Transverse colon (tissue), 4 donors: ENCODE results near the gene IYD. TPM values are rescaled to one million over a fixed set of nuclear protein-coding genes. Genes with fewer than 3 reads are reported as not detected.

Experiments
- DNase-seq: peaks from one replicate; pipeline ENCODE4 v3.0.0-alpha.2; 2019
- H3K27ac ChIP-seq, 4 donors: fragments of 200-600 bp; sonication (generic); 2 replicates each; pipeline ENCODE4 v1.5.1; 2016 to 2018; ENCODE audit warnings: inconsistent platforms in 4 of 4
- H3K27me3 ChIP-seq: fragments of 200-600 bp; sonication (generic); 2 replicates; pipeline ENCODE4 v1.5.1; 2017; ENCODE audit warnings: inconsistent platforms
- H3K36me3 ChIP-seq, 4 donors: fragments of 200-600 bp; sonication (generic); 2 replicates each; pipeline ENCODE4 v1.5.1; 2017 to 2019; ENCODE audit warnings: inconsistent platforms in 4 of 4
- H3K4me1 ChIP-seq, 4 donors: fragments of 200-600 bp; sonication (generic); 2 replicates each; pipeline ENCODE4 v1.5.1; 2017 to 2020; ENCODE audit warnings: inconsistent platforms in 4 of 4
- H3K4me3 ChIP-seq, 4 donors: fragments of 200-600 bp; sonication (generic); 1 replicate in 1 of 4; 2 replicates in 3 of 4; pipeline versions ENCODE4 v1.5.1 to v1.6.1; 2017 to 2019; ENCODE audit warnings: inconsistent platforms in 4 of 4
- H3K9me3 ChIP-seq, 2 donors: fragments of 200-600 bp; sonication (generic); 2 replicates each; pipeline ENCODE4 v1.5.1; 2017 to 2019; ENCODE audit warnings: inconsistent platforms in 2 of 2
- EP300 ChIP-seq: sonication (generic); formaldehyde crosslinking; IDR thresholded peaks from one replicate; pipeline ENCODE4 v1.6.1; 2017; ENCODE audit warnings: antibody characterized with exemption, low read depth
- POLR2A ChIP-seq: fragments of 450-650 bp; IDR thresholded peaks from one replicate; pipeline ENCODE4 v1.6.1; 2016; ENCODE audit warnings: antibody characterized with exemption, mild to moderate bottlenecking, moderate library complexity
- POLR2AphosphoS5 ChIP-seq, 3 donors: sonication (generic); formaldehyde crosslinking; IDR thresholded peaks; one replicate each; pipeline ENCODE4 v1.6.1; 2016; ENCODE audit warnings: antibody characterized with exemption in 3 of 3
- WGBS, 2 donors: methylation state at CpG; one replicate each; pipeline ENCODE4 v1.1.5; 2018; ENCODE audit warnings: low coverage in 1 of 2; 5-methylcytosine and 5-hydroxymethylcytosine counted together
- in situ Hi-C, 4 donors: fragments of 200-750 bp; cut with MboI; loops; one replicate each; pipeline versions ENCODE4 v1.15.0 to v1.15.1; 2017; ENCODE audit warnings: low sequenced_read_pairs in 3 of 4, low pct_ligation_motif_present in 1 of 4, low pct_unique_long_range_greater_than_20kb in 1 of 4
- intact Hi-C: fragments of 100-400 bp; cut with DNase I; formaldehyde crosslinking; loops from one replicate; pipeline ENCODE4 v1.15.1; 2023; ENCODE audit warnings: low total_unique reads
- total RNA-seq, 4 donors: library from RNA; depleted of rRNA; stranded (reverse); fragments of >200 nt; gene quantifications; one replicate each; pipeline ENCODE4 v1.1.0, GENCODE V29; 2016
- TF ChIP-seq, protein P1 (sequence below), 5 experiments: fragments of 200-600 bp in 3 of 5; fragments of 450-650 bp in 2 of 5; sonication (generic) in 3 of 5; IDR thresholded peaks; 1 replicate in 2 of 5; 2 replicates in 3 of 5; pipeline ENCODE4 v1.5.1; 2016 to 2017; ENCODE audit warnings: antibody characterized with exemption in 5 of 5, inconsistent platforms in 3 of 5, mild to moderate bottlenecking in 2 of 5, moderate library complexity in 1 of 5

The IYD gene
- total RNA-seq, 4 donors from 2014 or later, result 8.4 to 16.7 (median 12.3) TPM

GRCh38 chr6:150413198-150413597, 44.4 kb downstream of the IYD start:
- Histone ChIP-seq H3K9me3 (no peaks in the 10 kb centered on the region), H3K27ac (no peak overlapping the region), H3K36me3 (no peaks in the 10 kb centered on the region), H3K4me1 (peaks cover 5 to 19% (median 7%) of the 10 kb centered on the region in 4 donors), H3K4me3 (no peak overlapping the region), H3K27me3 (no peaks in the 10 kb centered on the region)
- TF ChIP-seq POLR2AphosphoS5 (IDR thresholded peaks at IDR 0.05) (no peak), POLR2A (no peak), EP300 (no peak)
- TF ChIP-seq, protein P1, sequence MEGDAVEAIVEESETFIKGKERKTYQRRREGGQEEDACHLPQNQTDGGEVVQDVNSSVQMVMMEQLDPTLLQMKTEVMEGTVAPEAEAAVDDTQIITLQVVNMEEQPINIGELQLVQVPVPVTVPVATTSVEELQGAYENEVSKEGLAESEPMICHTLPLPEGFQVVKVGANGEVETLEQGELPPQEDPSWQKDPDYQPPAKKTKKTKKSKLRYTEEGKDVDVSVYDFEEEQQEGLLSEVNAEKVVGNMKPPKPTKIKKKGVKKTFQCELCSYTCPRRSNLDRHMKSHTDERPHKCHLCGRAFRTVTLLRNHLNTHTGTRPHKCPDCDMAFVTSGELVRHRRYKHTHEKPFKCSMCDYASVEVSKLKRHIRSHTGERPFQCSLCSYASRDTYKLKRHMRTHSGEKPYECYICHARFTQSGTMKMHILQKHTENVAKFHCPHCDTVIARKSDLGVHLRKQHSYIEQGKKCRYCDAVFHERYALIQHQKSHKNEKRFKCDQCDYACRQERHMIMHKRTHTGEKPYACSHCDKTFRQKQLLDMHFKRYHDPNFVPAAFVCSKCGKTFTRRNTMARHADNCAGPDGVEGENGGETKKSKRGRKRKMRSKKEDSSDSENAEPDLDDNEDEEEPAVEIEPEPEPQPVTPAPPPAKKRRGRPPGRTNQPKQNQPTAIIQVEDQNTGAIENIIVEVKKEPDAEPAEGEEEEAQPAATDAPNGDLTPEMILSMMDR (IDR thresholded peaks at IDR 0.05), result no peak
- in situ Hi-C loops, result loop anchor here in 2 of 4 donors (5.0 to 25.0 kb wide), 2 partner anchors 399 to 924 kb away; no protein-coding TSS in a partner anchor
- intact Hi-C loops, result no loop called here
- WGBS, 2 donors, result 41 to 50% methylated on average over 4 of the region's 4 CpGs
- no peak for DNase-seq

- Histone ChIP-seq H3K4me3 (no peak overlapping the region), H3K9me3 (no peaks in the 10 kb centered on the region), H3K27ac (no peak overlapping the region), H3K27me3 (no peaks in the 10 kb centered on the region), H3K4me1 (peaks cover 5 to 24% (median 9%) of the 10 kb centered on the region in 4 donors), H3K36me3 (no peaks in the 10 kb centered on the region)
- DNase-seq, result no peak
- WGBS, 2 donors, result 66 to 69% methylated on average over 2 to 3 of the region's 3 CpGs
- intact Hi-C loops (no loop called here), in situ Hi-C loops (loop anchor here in 2 of 4 donors (5.0 to 25.0 kb wide), 2 partner anchors 398 to 923 kb away; no protein-coding TSS in a partner anchor)
- TF ChIP-seq POLR2A, result no peak
- TF ChIP-seq EP300, result no peak
- TF ChIP-seq, protein P1 (IDR thresholded peaks at IDR 0.05), result no peak
- no peak for TF ChIP-seq POLR2AphosphoS5 (IDR thresholded peaks at IDR 0.05)
Observed at GRCh38 chr6:150413781-150414281, 45.0 kb downstream of the IYD start.

DNA sequence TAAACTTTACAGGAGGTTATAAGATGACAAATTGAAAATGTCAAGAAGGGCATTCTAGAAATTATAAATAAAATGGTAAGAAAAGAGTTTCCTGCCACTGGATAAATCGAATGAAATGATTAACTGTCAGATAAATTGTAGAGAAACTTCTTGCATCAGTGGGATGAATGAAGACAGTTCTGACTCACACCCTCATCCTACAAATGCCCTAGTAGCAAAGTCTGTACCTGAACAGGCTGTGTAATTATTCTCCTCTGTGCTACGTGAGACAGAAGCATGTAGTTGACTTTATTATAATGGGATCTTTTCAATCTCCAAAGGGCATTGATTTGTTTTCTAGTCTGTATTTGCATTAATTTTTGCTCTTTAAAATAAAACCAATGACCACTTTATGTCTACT, 47.3 kb downstream of the IYD start:
- no peak overlapping the region for H3K27ac ChIP-seq
- no peak for DNase-seq
- intact Hi-C loops (no loop called here), in situ Hi-C loops (loop anchor here in 3 of 4 donors (5.0 to 25.0 kb wide), 3 partner anchors 181 to 921 kb away; partner anchors contain the start of gene PLEKHG1 (in 1 of the 3))
- H3K9me3 ChIP-seq, result no peaks in the 10 kb centered on the region
- H3K27me3 ChIP-seq, result no peaks in the 10 kb centered on the region
- TF ChIP-seq POLR2AphosphoS5 (IDR thresholded peaks at IDR 0.05), result no peak
- no peak for TF ChIP-seq EP300
- TF ChIP-seq, protein P1 (IDR thresholded peaks at IDR 0.05), result no peak
- TF ChIP-seq POLR2A, result no peak
- H3K36me3 ChIP-seq, result no peaks in the 10 kb centered on the region
- WGBS, 2 donors, result 69 to 80% methylated on average over 2 of the region's 2 CpGs
- peaks cover 0 to 13% (median 4%) of the 10 kb centered on the region in 4 donors for H3K4me1 ChIP-seq
- H3K4me3 ChIP-seq, result no peak overlapping the region

- Histone ChIP-seq H3K4me1 (peaks cover 0 to 13% (median 4%) of the 10 kb centered on the region in 4 donors), H3K36me3 (no peaks in the 10 kb centered on the region), H3K9me3 (no peaks in the 10 kb centered on the region), H3K4me3 (no peak overlapping the region), H3K27ac (no peak overlapping the region), H3K27me3 (no peaks in the 10 kb centered on the region)
- in situ Hi-C loops (loop anchor here in 3 of 4 donors (5.0 to 25.0 kb wide), 3 partner anchors 180 to 920 kb away; partner anchors contain the start of gene PLEKHG1 (in 1 of the 3)), intact Hi-C loops (loop anchor here (1.0 kb wide), 1 partner anchor 397 kb away; no protein-coding TSS in a partner anchor)
- WGBS, 2 donors, result 56 to 69% methylated on average over 4 to 6 of the region's 6 CpGs
- TF ChIP-seq EP300 (no peak), POLR2A (no peak)
- TF ChIP-seq, protein P1 (IDR thresholded peaks at IDR 0.05), result no peak
- DNase-seq, result no peak
Observed at GRCh38 chr6:150417250-150417649, 48.4 kb downstream of the IYD start.
